Measurements from ENCODE around the gene DRG2.
A peak's percentile ranks its signal among the peaks of the same experiment; 100 is the strongest.

Gene DRG2

GRCh38 chr17:18142417-18142816 lies 54.7 kb downstream of the DRG2 start:
- H3K27ac ChIP-seq = no peak overlapping the region
- TF ChIP-seq ZFX (IDR thresholded peaks at IDR 0.05; ENCODE audit: borderline replicate concordance) (no peak), CTCF (IDR thresholded peaks at IDR 0.05) (no peak)

- TF ChIP-seq CTCF (IDR thresholded peaks at IDR 0.05) (peak; percentile 66), ZFX (IDR thresholded peaks at IDR 0.05; ENCODE audit: borderline replicate concordance) (no peak)
- no peak overlapping the region for H3K27ac ChIP-seq
These were observed 55.5 kb downstream of the DRG2 start for GRCh38 chr17:18143044-18143936.

GRCh38 chr17:18144261-18144660 lies 56.5 kb downstream of the DRG2 start:
- TF ChIP-seq CTCF (IDR thresholded peaks at IDR 0.05) (no peak), ZFX (IDR thresholded peaks at IDR 0.05; ENCODE audit: borderline replicate concordance) (no peak)
- no peak overlapping the region for H3K27ac ChIP-seq

GRCh38 chr17:18144855-18145254 lies 57.1 kb downstream of the DRG2 start:
- TF ChIP-seq CTCF (IDR thresholded peaks at IDR 0.05) (no peak), ZFX (IDR thresholded peaks at IDR 0.05; ENCODE audit: borderline replicate concordance) (no peak)
- H3K27ac ChIP-seq = no peak overlapping the region

GRCh38 chr17:18145811-18146210 lies 58.1 kb downstream of the DRG2 start:
- no peak overlapping the region for H3K27ac ChIP-seq
- no peak for TF ChIP-seq CTCF (IDR thresholded peaks at IDR 0.05)
- no peak for TF ChIP-seq ZFX (IDR thresholded peaks at IDR 0.05; ENCODE audit: borderline replicate concordance)

GRCh38 chr17:18146259-18146658 lies 58.5 kb downstream of the DRG2 start:
- TF ChIP-seq CTCF (IDR thresholded peaks at IDR 0.05) (no peak), ZFX (IDR thresholded peaks at IDR 0.05; ENCODE audit: borderline replicate concordance) (no peak)

GRCh38 chr17:18146980-18147379 lies 59.2 kb downstream of the DRG2 start:
- no peak for TF ChIP-seq CTCF (IDR thresholded peaks at IDR 0.05)
- no peak for TF ChIP-seq ZFX (IDR thresholded peaks at IDR 0.05; ENCODE audit: borderline replicate concordance)
- H3K27ac ChIP-seq = no peak overlapping the region

More at GRCh38 chr17:18146259-18146658, 58.5 kb downstream of the DRG2 start:
- H3K27ac ChIP-seq = no peak overlapping the region

Measured in 22Rv1 (cell line).